Astrocyte of the spinal cord (primary cell): Measurements from ENCODE around the gene CHD9NB.

Source experiments
- DNase-seq: peaks from one replicate; pipeline ENCODE4 v3.0.0; 2011; ENCODE audit warnings: low read depth, low spot score
- H3K4me3 ChIP-seq: 2 replicates; pipeline ENCODE4 v1.5.1; 2011; ENCODE audit warnings: low read depth, mild to moderate bottlenecking, low read length, moderate library complexity
- in situ Hi-C: cut with HindIII; loops from 2 replicates; pipeline ENCODE4 v1.10.0; 2017; ENCODE audit warnings: low sequenced_read_pairs
- TF ChIP-seq, protein P1 (sequence below): IDR thresholded peaks from 2 replicates; pipeline ENCODE4 v1.5.1; 2012; ENCODE audit warnings: low read depth, mild to moderate bottlenecking, low read length, inconsistent platforms

Gene CHD9NB

GRCh38 chr16:53090286-53090590 lies 37.5 kb upstream of the CHD9NB start:
- no peak for DNase-seq
- H3K4me3 ChIP-seq, result no peak overlapping the region
- in situ Hi-C loops, result no loop called here
- TF ChIP-seq, protein P1, sequence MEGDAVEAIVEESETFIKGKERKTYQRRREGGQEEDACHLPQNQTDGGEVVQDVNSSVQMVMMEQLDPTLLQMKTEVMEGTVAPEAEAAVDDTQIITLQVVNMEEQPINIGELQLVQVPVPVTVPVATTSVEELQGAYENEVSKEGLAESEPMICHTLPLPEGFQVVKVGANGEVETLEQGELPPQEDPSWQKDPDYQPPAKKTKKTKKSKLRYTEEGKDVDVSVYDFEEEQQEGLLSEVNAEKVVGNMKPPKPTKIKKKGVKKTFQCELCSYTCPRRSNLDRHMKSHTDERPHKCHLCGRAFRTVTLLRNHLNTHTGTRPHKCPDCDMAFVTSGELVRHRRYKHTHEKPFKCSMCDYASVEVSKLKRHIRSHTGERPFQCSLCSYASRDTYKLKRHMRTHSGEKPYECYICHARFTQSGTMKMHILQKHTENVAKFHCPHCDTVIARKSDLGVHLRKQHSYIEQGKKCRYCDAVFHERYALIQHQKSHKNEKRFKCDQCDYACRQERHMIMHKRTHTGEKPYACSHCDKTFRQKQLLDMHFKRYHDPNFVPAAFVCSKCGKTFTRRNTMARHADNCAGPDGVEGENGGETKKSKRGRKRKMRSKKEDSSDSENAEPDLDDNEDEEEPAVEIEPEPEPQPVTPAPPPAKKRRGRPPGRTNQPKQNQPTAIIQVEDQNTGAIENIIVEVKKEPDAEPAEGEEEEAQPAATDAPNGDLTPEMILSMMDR, result no peak

DNA sequence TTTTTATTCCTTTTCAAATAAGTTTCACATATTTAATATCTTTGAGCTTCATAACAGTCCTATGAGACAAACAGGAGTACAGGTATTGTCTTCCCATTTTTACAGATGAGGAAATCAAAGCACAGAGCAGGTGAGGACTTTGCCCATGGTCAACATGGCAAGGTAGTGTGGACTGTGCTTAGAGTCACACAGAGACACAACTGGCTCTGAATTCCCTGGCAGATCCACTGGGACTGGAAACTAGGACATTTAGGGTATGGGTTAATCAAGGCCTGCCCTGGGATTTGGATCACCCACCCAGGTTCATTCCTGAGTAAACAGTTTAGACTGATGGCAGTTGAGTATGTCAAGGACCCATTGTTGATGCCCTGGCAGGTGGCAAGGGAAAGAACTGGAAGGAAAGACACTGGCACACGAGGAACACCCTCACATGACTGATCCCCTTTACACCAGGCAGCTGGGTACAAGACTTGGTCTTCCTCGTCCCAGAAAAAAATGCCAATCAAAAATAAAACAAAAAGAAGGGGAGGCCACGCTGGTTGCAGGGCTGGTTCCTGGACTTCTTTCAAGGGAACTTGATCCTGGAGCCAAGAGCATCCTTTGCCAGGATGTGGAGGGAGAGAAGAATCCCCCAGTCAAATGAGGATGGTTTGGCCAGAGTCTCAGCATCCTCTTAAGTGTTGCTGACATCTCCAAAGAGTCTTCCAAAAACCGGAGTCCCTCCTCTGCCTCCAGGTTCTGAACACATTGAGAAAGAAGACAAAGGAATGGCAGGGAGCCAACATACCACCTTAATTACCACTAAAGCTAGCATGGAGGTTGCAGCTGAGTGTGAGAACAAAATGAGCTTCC lies 37.0 kb upstream of the CHD9NB start:
- in situ Hi-C loops, result no loop called here
- no peak for DNase-seq
- TF ChIP-seq, protein P1, result no peak
- no peak overlapping the region for H3K4me3 ChIP-seq

DNA sequence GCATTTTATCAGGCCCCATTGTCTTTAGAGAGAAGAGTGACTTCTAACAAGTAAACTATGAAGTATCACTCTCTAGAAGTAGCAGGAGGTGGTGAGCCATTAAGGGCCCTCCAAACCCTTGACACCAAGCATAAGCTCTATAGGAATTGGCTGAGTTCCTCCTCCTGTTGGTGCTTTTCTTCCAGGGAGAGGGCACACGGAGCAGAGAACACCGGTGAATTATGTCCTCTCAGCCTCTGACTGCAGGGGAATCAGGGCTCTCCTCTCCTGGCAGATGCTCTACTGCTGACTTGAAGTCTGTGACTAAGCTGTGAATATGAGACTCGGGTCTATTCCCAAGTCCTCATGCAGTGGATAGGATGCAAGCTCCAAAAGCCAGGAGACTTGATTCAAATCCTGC lies 34.4 kb upstream of the CHD9NB start:
- H3K4me3 ChIP-seq, result no peak overlapping the region
- in situ Hi-C loops, result no loop called here
- TF ChIP-seq, protein P1, result no peak
- peak; percentile 47 for DNase-seq

GRCh38 chr16:53085931-53086421 lies 33.3 kb upstream of the CHD9NB start:
- in situ Hi-C loops, result no loop called here
- peak; percentile 36 for DNase-seq
- no peak overlapping the region for H3K4me3 ChIP-seq
- TF ChIP-seq, protein P1, result no peak

DNA sequence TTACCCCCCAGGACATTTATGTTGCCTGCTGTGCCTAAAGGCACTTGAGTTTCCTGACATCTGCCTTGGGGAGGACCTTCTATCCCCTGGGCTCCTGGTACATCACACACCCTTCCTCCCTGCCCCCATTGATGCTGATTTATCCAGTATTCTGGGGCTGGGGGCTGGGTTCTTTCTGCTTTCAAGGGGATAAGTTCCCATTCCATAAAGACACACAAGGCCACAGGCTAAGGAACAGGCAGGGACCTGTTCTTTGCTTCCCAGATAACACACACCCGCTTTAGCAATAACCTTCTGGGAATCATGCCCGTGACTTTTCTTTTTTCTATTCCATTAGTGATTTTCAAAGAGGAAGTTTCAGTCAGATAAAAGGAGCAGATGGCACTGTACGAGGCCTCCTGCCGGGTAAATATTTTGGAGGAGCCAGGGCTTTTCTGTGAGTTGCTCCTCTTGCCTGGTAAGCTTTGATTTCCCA lies 32.7 kb upstream of the CHD9NB start:
- H3K4me3 ChIP-seq, result no peak overlapping the region
- TF ChIP-seq, protein P1, result no peak
- peak; percentile 22 for DNase-seq
- in situ Hi-C loops, result no loop called here

- H3K4me3 ChIP-seq, result no peak overlapping the region
- TF ChIP-seq, protein P1, result no peak
- DNase-seq, result no peak
- in situ Hi-C loops, result no loop called here
Observed at GRCh38 chr16:53084746-53085334, 32.1 kb upstream of the CHD9NB start.
